Colonic mucosa (tissue), 4 donors: ENCODE results near the gene ALB. TPM values are rescaled to one million over a fixed set of nuclear protein-coding genes. Genes with fewer than 3 reads are reported as not detected.

Experiments
- DNase-seq: peaks from one replicate; pipeline ENCODE4 v3.0.0-alpha.2; 2020
- H3K27ac ChIP-seq: fragments of 200-600 bp; one replicate; pipeline ENCODE4 v1.8.0; 2021
- H3K27me3 ChIP-seq: fragments of 200-600 bp; one replicate; pipeline ENCODE4 v1.8.0; 2021
- H3K36me3 ChIP-seq: fragments of 200-600 bp; one replicate; pipeline ENCODE4 v1.8.0; 2021
- H3K4me1 ChIP-seq: fragments of 200-600 bp; one replicate; pipeline ENCODE4 v1.8.0; 2021; ENCODE audit warnings: mild to moderate bottlenecking
- H3K4me3 ChIP-seq: fragments of 200-600 bp; one replicate; pipeline ENCODE4 v1.8.0; 2021
- H3K9ac ChIP-seq, 2 donors: one replicate each; pipeline ENCODE4 v1.7.0; 2013; ENCODE audit warnings: control low read depth in 2 of 2, low read depth in 2 of 2, low read length in 2 of 2
- H3K9me3 ChIP-seq: fragments of 200-600 bp; one replicate; pipeline ENCODE4 v1.8.0; 2021
- CTCF ChIP-seq: fragments of 200-600 bp; IDR thresholded peaks from one replicate; pipeline ENCODE4 v1.8.0; 2022; ENCODE audit warnings: antibody characterized with exemption, mild to moderate bottlenecking
- intact Hi-C: fragments of 100-400 bp; cut with DNase I; formaldehyde crosslinking; loops from one replicate; pipeline ENCODE4 v1.14.1; 2022
- total RNA-seq, 2 donors: library from RNA; stranded (reverse); fragmentation: NEBNext Ultra II Directional in 1 of 2; extraction: Animal tissue kit (Norgen Biotek cat#: 25700) in 1 of 2; gene quantifications; one replicate each; pipeline ENCODE4 v1.2.1, GENCODE V29; 2021
- donor health status: healthy.
- donor health status: DM: no; HTN: no; CAD: no.
- donor health status: DM: no; HTN: no; CAD: no.

ALB gene
- total RNA-seq, 2 donors from 2014 or later = 3.2 to 65.4 TPM

- Histone ChIP-seq H3K9ac (no peak overlapping the region), H3K4me3 (no peak overlapping the region), H3K27ac (no peak overlapping the region), H3K27me3 (no peaks in the 10 kb centered on the region), H3K36me3 (no peaks in the 10 kb centered on the region), H3K9me3 (no peaks in the 10 kb centered on the region), H3K4me1 (no peaks in the 10 kb centered on the region)
- intact Hi-C loops = no loop called here
- DNase-seq = no peak
- TF ChIP-seq CTCF = no peak
Measured at GRCh38 chr4:73414936-73415271, 10.8 kb downstream of the ALB start.

DNA sequence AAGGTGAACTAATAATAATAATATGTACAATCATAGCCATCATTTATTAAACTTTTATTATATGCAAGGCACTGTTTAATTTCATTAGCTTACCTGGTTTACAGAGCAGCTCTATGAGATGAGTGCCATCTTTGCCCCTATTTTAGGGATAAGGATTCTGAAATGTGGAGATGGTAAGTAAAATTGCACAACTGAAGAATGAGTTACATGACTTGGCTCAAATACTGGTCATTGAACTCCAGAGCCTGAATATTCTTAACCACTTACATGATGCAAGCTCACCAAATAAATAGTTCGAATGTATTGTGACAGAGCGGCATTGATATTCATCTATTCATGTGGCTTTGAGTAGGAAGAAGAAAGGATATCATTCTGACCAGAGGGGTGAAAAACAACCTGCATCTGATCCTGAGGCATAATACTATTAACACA is 11.7 kb downstream of the ALB start:
- no peaks in the 10 kb centered on the region for H3K36me3 ChIP-seq
- no peak for TF ChIP-seq CTCF
- no peak overlapping the region for H3K27ac ChIP-seq

DNA sequence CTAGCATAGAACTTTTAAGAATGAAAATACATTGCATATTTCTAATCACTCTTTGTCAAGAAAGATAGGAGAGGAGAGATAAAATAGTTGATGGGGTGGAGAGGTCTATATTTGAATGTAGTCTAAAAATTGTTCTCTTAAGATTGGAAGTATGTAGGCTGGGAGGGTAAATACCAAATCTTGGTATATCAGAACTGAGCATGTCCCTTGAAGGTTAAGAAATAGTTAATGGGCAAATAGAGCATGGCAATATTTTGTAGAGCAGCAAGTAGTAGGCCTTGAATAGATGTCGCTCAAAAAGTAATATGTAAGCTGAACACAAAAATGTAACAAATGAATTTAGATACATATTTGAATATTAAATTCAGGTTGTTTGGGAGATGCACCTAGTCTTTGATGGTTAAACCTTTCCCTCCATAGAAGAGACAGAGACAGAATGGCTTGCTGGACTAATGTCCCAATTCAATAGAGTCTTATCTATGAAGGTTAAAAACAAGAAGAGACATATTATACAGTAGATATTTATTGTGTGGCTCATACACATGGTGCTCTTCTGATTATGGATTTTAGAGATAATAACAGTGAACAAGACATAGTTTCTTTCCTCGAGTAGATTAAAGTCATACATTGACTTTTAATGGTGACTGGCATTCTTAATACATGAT is 12.5 kb downstream of the ALB start:
- Histone ChIP-seq H3K27me3 (no peaks in the 10 kb centered on the region), H3K36me3 (no peaks in the 10 kb centered on the region), H3K4me3 (no peak overlapping the region), H3K9me3 (no peaks in the 10 kb centered on the region), H3K9ac (no peak overlapping the region), H3K27ac (no peak overlapping the region), H3K4me1 (no peaks in the 10 kb centered on the region)
- no peak for TF ChIP-seq CTCF
- intact Hi-C loops = no loop called here
- no peak for DNase-seq

More for the DNA sequence above, 11.7 kb downstream of the ALB start:
- no peak overlapping the region for H3K4me3 ChIP-seq
- no peak overlapping the region for H3K9ac ChIP-seq
- no peaks in the 10 kb centered on the region for H3K4me1 ChIP-seq
- H3K9me3 ChIP-seq = no peaks in the 10 kb centered on the region
- intact Hi-C loops = no loop called here
- no peak for DNase-seq
- no peaks in the 10 kb centered on the region for H3K27me3 ChIP-seq

DNA sequence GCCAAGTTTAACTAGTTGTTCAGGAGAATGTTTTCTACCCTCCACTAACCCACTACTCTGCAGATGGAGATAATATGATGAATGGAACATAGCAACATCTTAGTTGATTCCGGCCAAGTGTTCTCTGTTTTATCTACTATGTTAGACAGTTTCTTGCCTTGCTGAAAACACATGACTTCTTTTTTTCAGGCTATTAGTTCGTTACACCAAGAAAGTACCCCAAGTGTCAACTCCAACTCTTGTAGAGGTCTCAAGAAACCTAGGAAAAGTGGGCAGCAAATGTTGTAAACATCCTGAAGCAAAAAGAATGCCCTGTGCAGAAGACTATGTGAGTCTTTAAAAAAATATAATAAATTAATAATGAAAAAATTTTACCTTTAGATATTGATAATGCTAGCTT is 13.3 kb downstream of the ALB start:
- H3K27ac ChIP-seq = no peak overlapping the region
- H3K27me3 ChIP-seq = no peaks in the 10 kb centered on the region
- no peak overlapping the region for H3K9ac ChIP-seq
- no peak overlapping the region for H3K4me3 ChIP-seq
- no peaks in the 10 kb centered on the region for H3K36me3 ChIP-seq
- TF ChIP-seq CTCF = no peak
- intact Hi-C loops = no loop called here
- no peaks in the 10 kb centered on the region for H3K9me3 ChIP-seq
- DNase-seq = no peak
- H3K4me1 ChIP-seq = no peaks in the 10 kb centered on the region

GRCh38 chr4:73417973-73418372 is 13.9 kb downstream of the ALB start:
- TF ChIP-seq CTCF = no peak
- H3K9me3 ChIP-seq = no peaks in the 10 kb centered on the region
- H3K36me3 ChIP-seq = no peaks in the 10 kb centered on the region
- no peak overlapping the region for H3K9ac ChIP-seq
- no peaks in the 10 kb centered on the region for H3K27me3 ChIP-seq
- DNase-seq = no peak
- no peaks in the 10 kb centered on the region for H3K4me1 ChIP-seq
- no peak overlapping the region for H3K4me3 ChIP-seq
- intact Hi-C loops = no loop called here
- no peak overlapping the region for H3K27ac ChIP-seq
